ENCODE results near the gene LAMA2. TPM values are rescaled to one million over a fixed set of nuclear protein-coding genes. Genes with fewer than 3 reads are reported as not detected.

The LAMA2 gene
- total and polyA plus RNA-seq, 2 of the 8 experiments (the other 6 are each of a cell fraction or from before 2014, with no cell fraction given): 1.3 to 3.8 TPM

GRCh38 chr6:129284225-129284624, 401.3 kb downstream of the LAMA2 start:
- Histone ChIP-seq H2BK15ac (ENCODE audit: low read length) (no peak overlapping the region), H3K23me2 (ENCODE audit: low read depth, low read length) (no peaks in the 10 kb centered on the region), H3K4ac (replicated peaks; ENCODE audit: insufficient read length, low read depth, low read length) (no peak overlapping the region), H3K18ac (ENCODE audit: extremely low read depth, low read length) (no peak overlapping the region), H3K36me3 (ENCODE audit: control insufficient read depth in 2 of 4, insufficient read depth in 4 of 4, low read length in 3 of 4) (no peaks in the 10 kb centered on the region), H3K23ac (ENCODE audit: insufficient read length) (no peak overlapping the region), H2BK12ac (ENCODE audit: low read depth, low read length) (no peak overlapping the region), H2BK20ac (ENCODE audit: low read length) (no peak overlapping the region), H3K4me2 (ENCODE audit: insufficient read depth in 1 of 2, low read depth in 2 of 2, low read length in 2 of 2) (no peak overlapping the region), H4K20me1 (replicated peaks in 1 of 2; ENCODE audit: control insufficient read depth in 1 of 2, insufficient read depth in 2 of 2, low read length in 2 of 2) (no peaks in the 10 kb centered on the region), H2AFZ (ENCODE audit: low read length) (no peak overlapping the region; the same call in 1 of the 2 replicates), H4K8ac (ENCODE audit: extremely low read depth, insufficient read depth, low read length) (no peak overlapping the region), H3K79me2 (ENCODE audit: control insufficient read depth in 1 of 2, insufficient read depth in 2 of 2, low read length in 2 of 2) (no peaks in the 10 kb centered on the region), H3K4me1 (replicated peaks in 1 of 4; ENCODE audit: control insufficient read depth in 3 of 4, insufficient read depth in 4 of 4, low read length in 3 of 4) (no peaks in the 10 kb centered on the region), H4K91ac (replicated peaks; ENCODE audit: insufficient read length, low read length) (no peak overlapping the region), H3K14ac (ENCODE audit: insufficient read length) (no peak overlapping the region), H3K27me3 (replicated peaks in 1 of 4; ENCODE audit: control insufficient read depth in 3 of 4, extremely low read depth in 1 of 4, insufficient read depth in 3 of 4, low read length in 3 of 4) (no peaks in the 10 kb centered on the region), H3K79me1 (ENCODE audit: low read depth, low read length) (no peaks in the 10 kb centered on the region), H2AK5ac (ENCODE audit: low read depth, low read length) (no peak overlapping the region), H3K9ac (replicated peaks in 1 of 4; ENCODE audit: extremely low read depth in 1 of 4, low read depth in 3 of 4, low read length in 3 of 4) (no peak overlapping the region), H3K4me3 (ENCODE audit: extremely low read depth in 1 of 4, insufficient read depth in 2 of 4, low read depth in 3 of 4, low read length in 4 of 4) (no peak overlapping the region), H2BK120ac (replicated peaks; ENCODE audit: low read depth, low read length) (no peak overlapping the region), H4K5ac (ENCODE audit: insufficient read length, low read depth, low read length) (no peak overlapping the region), H3K27ac (ENCODE audit: low read depth, low read length) (no peak overlapping the region), H2BK5ac (ENCODE audit: low read depth, low read length) (no peak overlapping the region), H3K56ac (replicated peaks; ENCODE audit: insufficient read length, low read depth, low read length) (no peak overlapping the region), H3K9me3 (ENCODE audit: insufficient read depth in 2 of 2, low read depth in 1 of 2, low read length in 1 of 2) (no peaks in the 10 kb centered on the region)
- FAIRE-seq (no peak), DNase-seq (ENCODE audit: low read depth in 1 of 2, low spot score in 2 of 2) (no peak)
- CTCF ChIA-PET (ENCODE audit: partially characterized antibody): interaction anchor here (1.5 kb wide), 1 partner anchor 86 kb away, joined by 4 read pairs; no protein-coding TSS in a partner anchor
- POLR2A ChIA-PET (ENCODE audit: partially characterized antibody): no interaction called here
- TF ChIP-seq RNF2 (IDR thresholded peaks at IDR 0.05; ENCODE audit: borderline replicate concordance, low read depth, low read length, missing control alignments, poor library complexity, severe bottlenecking) (no peak), TCF12 (IDR thresholded peaks at IDR 0.05; ENCODE audit: low read depth, low read length) (no peak), USF2 (IDR thresholded peaks at IDR 0.05; ENCODE audit: low read length) (no peak), KDM4A (IDR thresholded peaks at IDR 0.05; ENCODE audit: low read depth, low read length, severe bottlenecking) (no peak), JUND (IDR thresholded peaks at IDR 0.05; ENCODE audit: low read length) (no peak), ATF2 (IDR thresholded peaks at IDR 0.05; ENCODE audit: low read length) (no peak), SP2 (IDR thresholded peaks at IDR 0.05; ENCODE audit: low read length) (no peak), POLR2AphosphoS5 (IDR thresholded peaks at IDR 0.05; ENCODE audit: low read depth, low read length) (no peak), POU5F1 (IDR thresholded peaks at IDR 0.05; ENCODE audit: low read depth, low read length) (no peak), TBP (IDR thresholded peaks at IDR 0.05; ENCODE audit: low read depth, low read length) (no peak), JUN (IDR thresholded peaks at IDR 0.05; ENCODE audit: low read depth, low read length) (no peak)
- WGBS, 2 experiments (ENCODE audit: extremely low coverage in 1 of 2, insufficient coverage in 1 of 2, insufficient read length in 1 of 2, insufficient replicate concordance in 2 of 2, low coverage in 1 of 2, low lambda C conversion rate in 2 of 2, missing lambda C conversion rate in 1 of 2): 87% methylated on average over 3 of the region's 3 CpGs; no CpG with 5 or more reads in 1 of the 2 experiments
